HL-60 (cell line): ENCODE measurements around the gene FMC1.
"Not testable (repeated sequence)": the region's sequence is repeated elsewhere in the genome, so short reads cannot be mapped to it uniquely, and the experiment has no call there.

Experiments used
- DNase-seq, 2 experiments: peaks; one replicate each; pipeline ENCODE4 v3.0.0-alpha.2; 2010 to 2020; ENCODE audit warnings: low read depth in 1 of 2, low spot score in 1 of 2
- H3K27ac ChIP-seq: fragments of 250-450 bp; sonication (Bioruptor Pico); replicated peaks from 2 replicates; pipeline ENCODE4 v1.5.1; 2020; ENCODE audit warnings: mild to moderate bottlenecking, moderate library complexity
- H3K27me3 ChIP-seq: fragments of 250-450 bp; sonication (Bioruptor Pico); 2 replicates; pipeline ENCODE4 v1.5.1; 2021; ENCODE audit warnings: mild to moderate bottlenecking, moderate library complexity; ENCODE audit not compliant: insufficient read depth, poor library complexity, severe bottlenecking
- H3K4me3 ChIP-seq: replicated peaks from 2 replicates; pipeline ENCODE4 v1.5.1; 2011; ENCODE audit warnings: mild to moderate bottlenecking, control low read depth, low read length; ENCODE audit not compliant: insufficient read depth
- GABPA ChIP-seq: IDR thresholded peaks from 2 replicates; pipeline ENCODE4 v1.6.1; 2012; ENCODE audit warnings: low read depth
- POLR2AphosphoS5 ChIP-seq: IDR thresholded peaks from 2 replicates; pipeline ENCODE4 v1.6.1; 2012; ENCODE audit warnings: low read depth
- SPI1 ChIP-seq: IDR thresholded peaks from 2 replicates; pipeline ENCODE4 v1.6.1; 2012; ENCODE audit warnings: low read depth, mild to moderate bottlenecking, borderline replicate concordance
- TF ChIP-seq, protein P1 (sequence below): IDR thresholded peaks from 2 replicates; pipeline ENCODE4 v1.6.1; 2012; ENCODE audit warnings: low read depth; ENCODE audit not compliant: insufficient replicate concordance
- TF ChIP-seq, protein P2 (sequence below): IDR thresholded peaks from one replicate; pipeline ENCODE4 v1.5.1; 2011; ENCODE audit warnings: low read length, control low read depth, inconsistent platforms; ENCODE audit not compliant: insufficient read depth

FMC1 gene

DNA sequence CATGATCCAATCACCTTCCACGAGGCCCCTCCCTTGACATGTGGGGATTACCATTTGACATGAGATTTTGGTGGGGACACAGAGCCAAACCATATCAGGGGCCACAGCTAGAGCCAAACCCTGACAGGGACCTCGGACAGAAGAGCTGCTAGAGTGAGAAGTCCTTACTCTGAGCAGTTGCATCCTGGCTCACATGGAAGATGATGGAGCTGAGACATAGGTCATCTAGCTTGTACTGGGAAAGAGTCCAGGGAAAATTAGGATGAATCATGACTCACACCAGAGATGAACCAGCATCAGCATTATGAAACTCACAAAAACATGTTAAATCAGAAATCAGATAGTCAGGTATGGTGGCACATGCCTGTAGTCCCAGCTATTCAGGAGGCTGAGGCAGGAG is 12.8 kb upstream of the FMC1 start:
- H3K4me3 ChIP-seq, result no peak overlapping the region
- no peaks in the 10 kb centered on the region for H3K27me3 ChIP-seq
- no peak overlapping the region for H3K27ac ChIP-seq
- no peak for DNase-seq
- TF ChIP-seq POLR2AphosphoS5, result no peak
- TF ChIP-seq, protein P1, sequence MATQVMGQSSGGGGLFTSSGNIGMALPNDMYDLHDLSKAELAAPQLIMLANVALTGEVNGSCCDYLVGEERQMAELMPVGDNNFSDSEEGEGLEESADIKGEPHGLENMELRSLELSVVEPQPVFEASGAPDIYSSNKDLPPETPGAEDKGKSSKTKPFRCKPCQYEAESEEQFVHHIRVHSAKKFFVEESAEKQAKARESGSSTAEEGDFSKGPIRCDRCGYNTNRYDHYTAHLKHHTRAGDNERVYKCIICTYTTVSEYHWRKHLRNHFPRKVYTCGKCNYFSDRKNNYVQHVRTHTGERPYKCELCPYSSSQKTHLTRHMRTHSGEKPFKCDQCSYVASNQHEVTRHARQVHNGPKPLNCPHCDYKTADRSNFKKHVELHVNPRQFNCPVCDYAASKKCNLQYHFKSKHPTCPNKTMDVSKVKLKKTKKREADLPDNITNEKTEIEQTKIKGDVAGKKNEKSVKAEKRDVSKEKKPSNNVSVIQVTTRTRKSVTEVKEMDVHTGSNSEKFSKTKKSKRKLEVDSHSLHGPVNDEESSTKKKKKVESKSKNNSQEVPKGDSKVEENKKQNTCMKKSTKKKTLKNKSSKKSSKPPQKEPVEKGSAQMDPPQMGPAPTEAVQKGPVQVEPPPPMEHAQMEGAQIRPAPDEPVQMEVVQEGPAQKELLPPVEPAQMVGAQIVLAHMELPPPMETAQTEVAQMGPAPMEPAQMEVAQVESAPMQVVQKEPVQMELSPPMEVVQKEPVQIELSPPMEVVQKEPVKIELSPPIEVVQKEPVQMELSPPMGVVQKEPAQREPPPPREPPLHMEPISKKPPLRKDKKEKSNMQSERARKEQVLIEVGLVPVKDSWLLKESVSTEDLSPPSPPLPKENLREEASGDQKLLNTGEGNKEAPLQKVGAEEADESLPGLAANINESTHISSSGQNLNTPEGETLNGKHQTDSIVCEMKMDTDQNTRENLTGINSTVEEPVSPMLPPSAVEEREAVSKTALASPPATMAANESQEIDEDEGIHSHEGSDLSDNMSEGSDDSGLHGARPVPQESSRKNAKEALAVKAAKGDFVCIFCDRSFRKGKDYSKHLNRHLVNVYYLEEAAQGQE, result no peak
- no peak for TF ChIP-seq GABPA
- TF ChIP-seq, protein P2, sequence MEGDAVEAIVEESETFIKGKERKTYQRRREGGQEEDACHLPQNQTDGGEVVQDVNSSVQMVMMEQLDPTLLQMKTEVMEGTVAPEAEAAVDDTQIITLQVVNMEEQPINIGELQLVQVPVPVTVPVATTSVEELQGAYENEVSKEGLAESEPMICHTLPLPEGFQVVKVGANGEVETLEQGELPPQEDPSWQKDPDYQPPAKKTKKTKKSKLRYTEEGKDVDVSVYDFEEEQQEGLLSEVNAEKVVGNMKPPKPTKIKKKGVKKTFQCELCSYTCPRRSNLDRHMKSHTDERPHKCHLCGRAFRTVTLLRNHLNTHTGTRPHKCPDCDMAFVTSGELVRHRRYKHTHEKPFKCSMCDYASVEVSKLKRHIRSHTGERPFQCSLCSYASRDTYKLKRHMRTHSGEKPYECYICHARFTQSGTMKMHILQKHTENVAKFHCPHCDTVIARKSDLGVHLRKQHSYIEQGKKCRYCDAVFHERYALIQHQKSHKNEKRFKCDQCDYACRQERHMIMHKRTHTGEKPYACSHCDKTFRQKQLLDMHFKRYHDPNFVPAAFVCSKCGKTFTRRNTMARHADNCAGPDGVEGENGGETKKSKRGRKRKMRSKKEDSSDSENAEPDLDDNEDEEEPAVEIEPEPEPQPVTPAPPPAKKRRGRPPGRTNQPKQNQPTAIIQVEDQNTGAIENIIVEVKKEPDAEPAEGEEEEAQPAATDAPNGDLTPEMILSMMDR, result no peak
- TF ChIP-seq SPI1, result no peak

DNA sequence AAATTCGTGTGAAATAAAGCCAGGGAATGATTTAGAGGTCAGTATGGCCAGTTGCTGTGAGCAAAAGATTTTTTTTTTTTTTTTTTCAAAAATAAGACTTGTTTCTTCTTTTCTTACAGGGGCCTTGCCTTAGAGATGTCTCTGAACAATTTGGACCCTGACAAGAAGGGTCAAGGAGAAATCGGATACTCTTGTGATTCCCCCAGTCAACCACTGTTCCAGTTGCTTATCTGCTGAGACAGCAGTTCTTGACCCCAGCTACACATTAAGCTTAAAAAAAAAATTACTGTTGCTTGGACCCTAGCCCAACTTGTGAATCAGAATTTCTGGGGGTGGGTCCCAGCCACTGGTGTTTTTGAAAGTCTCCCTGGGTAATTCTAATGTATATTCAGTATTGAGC is 12.0 kb upstream of the FMC1 start:
- Histone ChIP-seq H3K27me3 (no peaks in the 10 kb centered on the region), H3K27ac (no peak overlapping the region), H3K4me3 (no peak overlapping the region)
- no peak for DNase-seq
- TF ChIP-seq, protein P1, result no peak

DNA sequence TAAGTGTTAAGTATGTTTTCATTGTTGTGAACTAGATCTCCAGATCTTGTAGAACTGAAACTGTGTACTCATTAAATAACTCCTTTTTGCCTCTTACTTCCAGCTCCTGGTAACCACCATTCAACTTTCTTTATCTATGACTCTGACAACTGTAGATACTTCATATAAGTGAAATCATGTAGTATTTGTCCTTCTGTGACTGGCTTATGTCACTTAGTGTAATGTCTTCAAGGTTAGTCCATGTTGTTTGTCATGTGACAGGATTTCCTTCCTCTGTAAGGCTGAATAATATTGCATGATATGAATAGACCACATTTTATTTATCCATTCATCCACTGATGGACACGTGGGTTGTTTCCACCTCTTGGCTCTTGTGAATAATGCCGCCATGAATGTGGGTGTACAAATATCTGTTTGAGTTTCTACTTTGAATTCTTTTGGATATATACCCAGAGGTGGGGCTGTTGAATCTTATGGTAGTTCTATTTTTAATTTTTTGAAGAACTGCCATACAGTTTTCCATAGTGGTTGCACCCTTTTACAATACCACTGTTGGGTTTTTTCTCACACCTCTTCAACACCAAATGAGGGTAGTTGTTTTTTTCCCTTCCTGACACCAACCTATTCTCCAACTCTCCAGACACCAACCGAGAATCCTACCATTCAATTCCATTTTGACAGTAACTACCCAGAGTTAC is 10.7 kb upstream of the FMC1 start:
- DNase-seq, result no peak
- Histone ChIP-seq H3K4me3 (no peak overlapping the region), H3K27ac (no peak overlapping the region), H3K27me3 (no peaks in the 10 kb centered on the region)
- no peak for TF ChIP-seq POLR2AphosphoS5
- TF ChIP-seq GABPA, result no peak
- TF ChIP-seq, protein P1, result no peak

DNA sequence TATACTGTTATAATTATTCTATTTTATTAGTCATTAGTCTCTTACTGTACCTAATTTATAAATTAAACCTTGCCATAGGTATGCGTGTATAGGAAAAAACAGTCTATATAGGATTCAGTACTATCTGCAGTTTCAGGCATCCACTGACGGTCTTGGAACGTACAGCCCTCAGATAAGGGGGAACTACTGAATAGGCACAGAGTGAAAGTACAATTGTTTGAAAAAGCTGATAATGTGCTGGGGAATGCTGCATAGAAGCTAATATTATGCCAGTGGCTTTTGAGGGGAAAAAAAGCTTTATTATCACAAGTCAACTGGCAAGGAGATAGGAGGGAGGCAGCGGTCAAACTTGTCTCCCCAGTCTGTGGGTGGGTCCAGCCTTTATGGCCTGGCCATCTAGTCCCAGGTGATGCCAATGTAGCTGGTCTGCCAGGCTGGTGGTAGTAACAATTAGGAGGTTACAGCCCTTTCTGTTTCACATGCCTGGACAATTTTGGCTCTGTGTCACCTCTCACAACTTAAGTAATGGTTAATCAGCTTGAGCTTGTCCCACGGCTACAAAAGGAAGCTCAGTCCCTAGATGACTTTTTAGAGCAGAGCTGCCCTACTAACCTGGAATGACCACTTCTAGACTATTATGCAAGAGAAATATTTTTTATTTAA is 8.3 kb upstream of the FMC1 start:
- Histone ChIP-seq H3K27me3 (no peaks in the 10 kb centered on the region), H3K4me3 (no peak overlapping the region), H3K27ac (no peak overlapping the region)
- no peak for DNase-seq
- TF ChIP-seq, protein P1, result no peak
- TF ChIP-seq GABPA (no peak), SPI1 (no peak), POLR2AphosphoS5 (no peak)
- TF ChIP-seq, protein P2, result no peak

DNA sequence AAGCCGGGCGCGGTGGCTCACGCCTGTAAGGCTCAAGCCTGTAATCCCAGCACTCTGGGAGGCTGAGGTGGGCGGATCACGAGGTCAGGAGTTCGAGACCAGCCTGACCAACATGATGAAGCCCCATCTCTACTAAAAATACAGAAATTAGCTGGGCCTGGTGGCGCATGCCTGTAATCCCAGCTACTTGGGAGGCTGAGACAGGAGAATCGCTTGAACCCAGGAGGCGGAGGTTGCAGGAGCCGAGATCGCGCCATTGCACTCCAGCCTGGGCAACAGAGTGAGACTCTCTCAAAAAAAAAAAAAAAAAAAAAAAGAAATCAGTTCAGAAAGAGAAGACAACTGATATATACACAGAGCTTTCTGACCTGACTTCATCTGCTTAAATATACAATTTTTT is 7.7 kb upstream of the FMC1 start:
- not testable (repeated sequence) for H3K27ac ChIP-seq, DNase-seq, H3K27me3 ChIP-seq, H3K4me3 ChIP-seq
